Measurements from ENCODE around the gene IRAK1.
A peak's percentile ranks its signal among the peaks of the same experiment; 100 is the strongest.

IRAK1 gene

DNA sequence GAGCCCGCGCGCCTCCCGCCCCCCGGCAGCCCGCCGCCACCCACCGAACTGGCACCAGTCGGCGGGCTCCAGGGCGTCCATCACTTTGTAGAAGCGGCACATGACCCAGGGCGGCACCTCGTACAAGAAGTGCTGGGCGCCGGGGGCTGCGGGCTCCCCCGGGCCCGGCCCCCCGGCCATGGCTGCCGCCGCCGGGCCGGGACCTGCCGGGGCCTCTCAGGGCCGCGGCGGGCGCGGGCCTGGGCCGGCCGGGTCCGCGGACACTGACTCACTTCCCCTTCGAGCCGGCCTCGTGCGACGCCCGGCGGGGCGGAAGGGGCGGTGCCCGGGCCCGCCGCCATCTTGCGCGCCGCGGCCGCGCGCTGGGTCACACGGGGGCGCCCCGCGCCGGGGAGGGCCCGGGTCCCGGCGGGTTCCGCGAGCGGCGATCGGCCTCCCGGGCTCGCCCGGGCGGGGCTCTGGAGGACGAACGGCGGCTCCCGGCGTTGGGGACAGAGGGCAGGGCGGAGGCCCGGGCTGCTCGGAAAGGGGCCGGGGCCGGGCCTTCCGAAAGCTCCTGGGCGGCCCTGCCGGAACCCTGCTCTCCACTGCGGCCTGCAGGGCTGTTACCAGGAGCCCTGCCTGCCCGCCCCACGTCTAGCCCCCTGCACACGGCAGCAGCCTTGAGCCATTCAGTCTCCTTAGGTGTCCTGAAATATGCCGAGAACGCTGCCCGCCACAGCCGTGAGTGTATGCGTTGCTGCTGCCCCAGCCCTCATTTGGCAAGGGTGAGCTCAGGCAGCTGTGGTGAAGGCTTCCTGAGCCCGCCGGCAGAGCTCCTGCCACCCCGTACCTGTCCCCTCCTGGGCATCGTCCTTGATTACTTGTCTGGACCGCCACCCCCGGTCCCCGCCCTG is at the start of gene IRAK1:
Gene IRAK1, minus strand, starts transcription at position 270 of the 896 bp plus-strand sequence. Its CDS starts 90 bp downstream, at position 180.
- DNase-seq (ENCODE audit: extremely low spot score, insufficient read length, low read depth) (no peak), FAIRE-seq (peak; percentile 59)

DNA sequence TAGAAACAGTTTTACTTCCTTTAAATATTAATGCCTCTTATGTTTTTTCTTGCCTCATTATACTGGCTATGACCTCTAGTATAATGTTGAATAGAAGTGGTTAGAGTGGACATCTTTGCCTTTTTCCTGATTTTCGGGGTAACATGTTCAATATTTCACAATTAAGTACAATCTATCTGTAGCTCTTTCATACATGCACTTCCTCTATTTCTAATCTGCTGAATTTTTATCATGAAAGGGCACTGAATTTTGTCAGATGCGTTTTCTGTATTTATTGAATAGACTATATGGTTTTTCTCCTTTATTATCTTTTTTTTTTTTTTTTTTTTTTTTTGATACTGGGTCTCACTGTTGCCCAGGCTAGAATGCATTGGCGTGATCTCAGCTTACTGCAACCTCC is 48.9 kb upstream of the IRAK1 start:
- no peak for FAIRE-seq

DNA sequence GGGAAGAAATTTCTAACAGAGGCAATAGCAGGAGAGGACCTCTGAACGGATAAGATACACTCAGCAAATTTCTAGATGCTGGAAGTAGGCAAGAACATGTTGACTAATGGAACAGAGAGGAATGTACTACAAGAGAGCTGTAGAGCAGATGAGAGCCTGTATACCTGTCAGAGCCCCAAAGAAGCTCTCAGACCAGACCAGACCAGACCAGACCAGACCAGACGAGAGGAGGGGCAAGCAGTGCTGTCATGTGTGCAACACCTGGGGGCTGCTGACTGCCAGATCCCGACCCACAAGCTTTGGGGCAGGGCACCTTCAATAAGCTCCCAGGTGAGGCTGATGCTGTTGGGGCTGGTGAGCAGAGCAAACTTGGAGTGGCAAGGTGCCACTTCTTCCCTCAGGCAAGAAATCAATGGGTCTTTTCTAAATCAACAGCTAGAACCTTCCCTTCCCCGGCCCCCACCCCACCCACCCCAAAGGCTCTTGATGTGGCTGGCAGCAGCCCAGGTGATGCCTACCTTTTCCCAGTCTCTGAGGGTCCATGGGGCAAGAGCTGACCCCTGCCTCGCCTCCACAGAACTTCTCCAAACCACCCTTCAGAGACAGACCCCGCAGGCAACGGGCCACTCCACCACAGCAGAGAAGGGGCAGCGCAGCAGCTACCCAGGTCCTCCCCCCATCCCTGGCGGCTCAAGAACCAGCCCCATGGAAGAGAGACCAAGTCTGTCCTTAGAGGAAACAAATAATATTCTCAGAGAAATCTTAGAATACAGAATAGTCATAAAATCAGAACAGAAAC is 45.1 kb upstream of the IRAK1 start:
- DNase-seq (ENCODE audit: extremely low spot score, insufficient read length, low read depth) (no peak), FAIRE-seq (no peak)

More for the DNA sequence above, 48.9 kb upstream of the IRAK1 start:
- DNase-seq (ENCODE audit: extremely low spot score, insufficient read length, low read depth): no peak

DNA sequence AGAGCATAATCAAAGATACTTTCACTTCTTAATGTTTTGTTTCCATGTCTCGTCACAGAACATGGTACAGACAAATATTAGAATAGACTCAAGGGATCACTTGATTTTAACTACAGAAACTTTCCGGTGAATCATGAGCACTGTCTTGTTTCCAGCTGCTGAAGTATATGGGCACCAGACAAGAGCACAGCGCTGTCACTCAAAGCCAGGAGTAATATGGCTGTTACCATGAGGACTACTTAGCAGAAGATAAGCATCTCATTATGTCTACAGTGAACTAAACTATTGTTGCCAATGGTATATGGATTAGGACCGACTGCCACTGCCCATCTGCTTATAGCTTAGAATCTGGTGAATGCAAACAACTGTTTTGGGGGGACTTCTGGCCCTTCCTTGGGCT is 43.5 kb upstream of the IRAK1 start:
- FAIRE-seq (no peak), DNase-seq (ENCODE audit: extremely low spot score, insufficient read length, low read depth) (no peak)

DNA sequence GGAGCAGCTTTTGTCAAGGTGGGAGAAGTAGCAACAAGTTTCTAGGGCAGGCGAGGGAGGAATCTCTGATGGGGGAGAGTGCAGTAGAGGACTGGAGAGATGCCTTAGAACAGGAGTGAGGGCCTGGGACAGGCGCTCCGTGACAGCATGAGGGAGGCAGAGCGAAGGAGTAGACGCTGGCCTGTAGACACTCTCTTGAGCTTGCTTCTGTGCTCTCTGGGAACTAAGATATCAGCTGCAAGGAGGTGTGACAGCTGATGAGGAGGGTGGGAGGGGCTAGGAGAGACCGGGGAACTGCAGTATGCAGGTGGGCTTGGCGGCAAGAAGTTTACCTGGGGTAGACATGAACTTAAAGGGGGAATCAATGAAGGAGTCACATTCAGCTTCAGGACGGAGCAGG is 42.1 kb upstream of the IRAK1 start:
- DNase-seq (ENCODE audit: extremely low spot score, insufficient read length, low read depth): no peak
- FAIRE-seq: no peak

DNA sequence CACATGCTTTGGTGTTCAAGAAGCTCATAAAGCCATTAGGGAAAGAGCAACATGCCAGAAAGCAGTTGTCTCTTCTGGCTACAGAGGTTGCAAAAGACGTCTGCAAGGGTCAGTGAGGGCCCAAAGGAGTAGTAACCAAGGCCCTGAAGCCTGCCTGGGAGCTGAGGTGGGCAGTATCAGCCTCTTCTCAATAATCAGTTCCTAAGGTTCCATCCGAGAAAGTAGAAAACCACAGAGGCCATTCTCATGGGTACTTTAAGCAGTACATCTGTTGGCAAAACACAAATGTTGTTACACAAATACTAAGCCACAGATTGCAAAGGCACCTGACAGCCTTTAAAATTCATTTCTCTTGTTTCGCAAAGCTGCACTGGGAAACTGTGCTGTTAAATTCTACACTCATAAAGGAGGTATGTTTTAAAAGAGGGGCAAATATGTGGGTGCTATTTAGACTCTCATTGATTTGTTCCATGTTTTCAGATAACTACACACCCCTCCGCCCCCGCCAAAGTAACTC is 40.1 kb upstream of the IRAK1 start:
- FAIRE-seq (peak; percentile 21), DNase-seq (ENCODE audit: extremely low spot score, insufficient read length, low read depth) (no peak)

DNA sequence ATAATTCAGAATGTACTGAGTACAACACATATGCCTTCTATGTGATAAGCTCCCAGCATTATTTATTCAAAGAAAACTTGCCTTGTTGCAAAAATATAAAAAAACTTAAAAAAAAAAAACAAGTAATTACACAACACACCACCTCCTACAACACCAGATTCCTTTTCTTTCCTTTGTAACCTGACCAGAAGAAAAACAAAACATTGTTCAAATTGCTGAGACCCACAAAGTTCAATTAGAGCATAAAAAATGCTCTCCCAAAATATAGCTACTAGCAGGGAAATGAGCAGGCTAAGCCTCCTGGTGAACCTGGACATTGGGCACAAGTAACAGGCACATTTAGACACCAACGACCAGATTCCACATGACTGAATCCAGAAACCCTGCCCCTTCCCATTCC is 39.5 kb upstream of the IRAK1 start:
- FAIRE-seq (peak; percentile 36), DNase-seq (ENCODE audit: extremely low spot score, insufficient read length, low read depth) (no peak)

DNA sequence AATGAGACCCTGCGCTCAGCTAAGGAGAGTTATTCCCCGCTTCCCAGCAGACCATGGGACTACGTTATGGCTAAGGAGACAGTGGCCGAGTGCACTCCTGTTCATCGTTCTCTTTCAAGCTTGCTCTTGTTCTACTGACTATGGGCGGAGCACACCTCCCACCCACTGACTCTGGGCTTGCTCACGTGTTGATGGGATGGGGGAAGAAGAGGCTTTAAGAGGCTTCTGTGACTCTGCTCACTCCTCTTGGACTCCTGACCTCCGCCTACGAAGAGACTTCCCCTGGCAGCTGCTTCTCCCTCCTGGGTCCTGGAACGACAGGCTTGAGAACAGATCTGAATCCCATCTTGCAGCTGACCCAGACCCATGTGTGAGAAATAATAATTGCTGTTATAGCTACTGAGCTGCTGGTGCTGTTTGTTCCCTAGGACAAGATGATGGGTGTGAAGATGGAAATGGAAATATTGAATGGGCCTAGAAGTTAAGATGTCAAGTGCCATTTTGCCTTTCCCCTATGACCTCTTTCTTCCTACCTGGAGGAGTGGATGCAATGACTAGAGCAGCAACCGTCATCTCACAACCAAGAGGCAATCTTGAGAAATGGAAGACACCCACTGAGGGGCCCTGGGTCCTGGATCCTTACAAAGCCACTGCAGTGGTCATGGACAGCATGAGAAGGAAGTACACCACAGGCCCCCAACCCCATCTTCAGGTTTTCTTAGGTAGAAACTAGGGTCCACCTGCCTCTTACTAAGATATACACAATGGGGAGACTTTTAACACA is 38.7 kb upstream of the IRAK1 start:
- DNase-seq (ENCODE audit: extremely low spot score, insufficient read length, low read depth) (no peak), FAIRE-seq (no peak)

DNA sequence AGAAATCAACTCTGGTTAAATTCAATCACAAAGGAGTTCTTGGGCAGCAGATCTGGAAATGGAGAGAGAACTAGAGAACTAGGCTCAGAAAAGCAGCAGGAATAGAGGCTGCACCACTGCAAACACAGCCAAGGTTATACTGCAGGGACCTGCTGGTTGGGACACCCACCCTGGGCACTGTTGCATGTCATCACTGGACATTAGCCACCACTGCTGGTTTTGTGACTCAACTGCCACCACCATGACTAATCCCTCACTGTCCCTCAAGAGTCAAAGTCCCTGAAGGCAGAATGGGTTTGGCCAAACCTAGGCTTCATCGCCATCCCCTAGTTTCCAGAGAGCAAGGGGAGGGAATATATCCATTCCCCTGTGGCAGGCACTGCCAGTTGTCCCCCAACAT is 38.1 kb upstream of the IRAK1 start:
- DNase-seq (ENCODE audit: extremely low spot score, insufficient read length, low read depth) (no peak), FAIRE-seq (no peak)

DNA sequence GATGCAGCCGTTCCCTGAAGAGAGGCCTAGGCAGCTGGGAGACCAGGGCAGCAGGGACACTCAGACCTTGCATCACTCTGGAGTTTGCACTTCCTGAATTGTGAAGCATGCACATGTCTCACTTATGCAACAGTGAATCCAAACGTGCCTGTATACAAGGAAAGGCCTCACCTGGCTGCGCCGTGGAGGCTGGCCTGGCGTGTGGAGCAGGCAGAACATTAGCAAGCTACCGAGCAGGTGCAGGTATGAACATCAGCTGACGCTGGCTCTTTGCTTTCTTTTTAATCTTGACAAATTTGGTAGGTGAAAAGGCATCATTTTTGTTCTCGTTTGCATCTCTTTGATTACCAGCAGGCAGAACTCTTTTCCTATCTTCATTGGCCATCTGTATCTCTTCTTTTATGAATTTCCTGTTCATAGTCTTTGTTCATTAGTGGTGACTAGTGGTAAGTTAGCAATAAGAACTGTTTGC is 37.1 kb upstream of the IRAK1 start:
- FAIRE-seq (no peak), DNase-seq (ENCODE audit: extremely low spot score, insufficient read length, low read depth) (no peak)

DNA sequence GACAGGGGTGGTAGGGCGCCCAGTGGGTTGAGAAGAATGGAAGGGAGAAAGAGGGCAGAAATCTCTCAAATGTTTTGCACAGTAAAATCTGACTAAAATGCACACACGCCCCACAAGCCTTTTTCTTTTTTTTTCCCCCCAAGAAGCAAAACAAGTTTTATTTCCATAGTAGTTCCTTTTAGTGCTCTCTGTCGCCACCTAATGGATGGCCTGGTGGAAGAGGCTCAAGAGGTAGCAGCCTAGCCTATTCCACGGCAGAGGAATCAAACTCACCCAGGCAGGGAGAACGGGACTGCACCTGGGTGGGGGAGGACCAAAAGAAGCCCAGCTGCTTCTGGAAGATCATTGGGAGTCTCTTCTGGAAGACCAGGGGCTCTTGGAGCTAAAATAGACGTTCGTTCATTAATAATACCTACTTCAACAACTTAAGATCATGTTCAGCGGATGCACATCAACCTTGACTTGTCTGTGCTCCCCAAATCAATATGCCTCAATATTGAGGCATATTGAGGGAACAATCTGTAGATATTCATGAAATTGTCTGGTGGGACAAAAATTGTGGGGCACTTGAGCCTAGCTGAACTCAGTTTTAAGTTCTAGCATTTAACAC is 31.6 kb upstream of the IRAK1 start:
- FAIRE-seq (peak; percentile 64), DNase-seq (ENCODE audit: extremely low spot score, insufficient read length, low read depth) (no peak)

DNA sequence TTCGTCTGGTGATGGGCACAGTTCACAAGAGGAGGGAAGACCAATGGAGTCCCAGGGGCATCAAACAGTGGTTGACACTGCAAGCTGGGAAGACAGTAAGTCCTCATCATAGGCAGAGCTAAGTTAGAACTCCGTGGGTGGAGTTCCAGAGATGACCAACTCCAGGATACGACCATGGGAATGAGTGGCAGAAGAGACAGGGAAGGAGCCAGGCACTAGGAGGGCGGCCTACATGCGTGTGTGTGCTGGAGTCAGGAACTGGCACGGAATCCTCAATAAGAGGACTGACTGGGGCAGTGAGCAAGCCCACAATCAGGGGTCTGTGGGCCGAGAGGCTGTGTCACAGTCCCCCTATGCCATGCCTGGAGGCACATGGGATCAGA is 30.4 kb upstream of the IRAK1 start:
- no peak for FAIRE-seq
- no peak for DNase-seq (ENCODE audit: extremely low spot score, insufficient read length, low read depth)

DNA sequence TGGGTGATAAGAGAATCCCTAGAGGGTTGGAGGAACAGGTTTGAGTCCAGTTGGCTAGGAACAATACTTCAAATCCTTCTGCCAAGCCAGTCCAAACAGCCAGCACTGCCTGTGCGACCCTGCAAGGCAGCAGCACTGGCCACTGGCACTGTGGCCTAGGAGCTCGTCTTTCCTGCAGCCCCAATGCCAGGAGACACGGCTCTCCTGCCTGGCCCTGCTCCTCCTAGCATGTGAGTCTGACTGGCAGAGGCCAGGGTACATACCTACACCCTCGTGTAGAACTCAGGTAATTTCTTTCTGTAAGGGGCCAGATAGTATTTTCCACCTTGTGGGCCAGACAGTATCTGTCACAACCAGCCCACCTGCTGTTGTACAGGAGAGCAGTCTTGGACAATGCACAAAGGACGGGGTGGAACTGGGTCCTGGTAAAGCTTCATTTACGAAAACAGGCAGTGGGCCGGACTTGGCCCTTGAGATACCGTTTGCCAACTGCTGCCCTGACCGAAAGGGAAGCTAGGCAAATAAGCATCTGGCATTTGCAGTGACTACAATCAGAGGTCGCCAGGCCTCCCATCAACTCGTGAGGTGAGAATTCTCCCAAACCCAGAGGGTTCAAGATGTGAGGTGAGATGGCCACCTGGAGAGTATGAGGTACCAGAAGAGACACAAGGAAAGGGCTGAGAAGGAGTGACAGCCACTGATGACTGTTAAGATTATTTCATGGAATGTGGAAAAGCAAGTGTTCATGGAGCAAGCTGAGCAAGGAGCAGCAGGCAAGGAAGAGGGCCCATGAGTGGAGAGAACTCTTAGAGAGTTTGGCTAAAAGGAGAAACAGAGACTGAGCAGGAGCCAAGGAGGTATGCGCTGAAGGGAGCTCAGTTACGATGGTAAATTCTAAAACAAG is 29.8 kb upstream of the IRAK1 start:
- DNase-seq (ENCODE audit: extremely low spot score, insufficient read length, low read depth) (no peak), FAIRE-seq (no peak)

DNA sequence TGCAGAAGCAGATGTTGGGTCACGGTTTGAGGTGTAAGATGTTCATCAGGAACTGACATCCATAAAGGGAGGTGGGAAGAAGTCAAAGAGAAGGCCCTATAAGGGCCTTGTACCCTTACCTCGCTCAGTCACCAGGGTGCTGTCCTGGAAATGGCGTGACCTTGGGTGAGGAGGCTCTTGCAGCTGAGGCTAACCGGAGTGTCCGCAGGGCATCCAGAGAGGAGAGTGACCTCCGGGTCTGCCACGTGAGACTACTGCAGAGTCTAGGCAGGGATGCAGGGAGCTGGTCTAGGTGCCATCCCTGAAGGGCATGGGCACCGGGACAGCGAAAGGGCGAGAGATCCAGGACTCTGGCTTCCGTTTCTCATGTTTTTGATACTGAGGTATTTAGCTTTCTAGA is 28.7 kb upstream of the IRAK1 start:
- FAIRE-seq (no peak), DNase-seq (ENCODE audit: extremely low spot score, insufficient read length, low read depth) (no peak)

DNA sequence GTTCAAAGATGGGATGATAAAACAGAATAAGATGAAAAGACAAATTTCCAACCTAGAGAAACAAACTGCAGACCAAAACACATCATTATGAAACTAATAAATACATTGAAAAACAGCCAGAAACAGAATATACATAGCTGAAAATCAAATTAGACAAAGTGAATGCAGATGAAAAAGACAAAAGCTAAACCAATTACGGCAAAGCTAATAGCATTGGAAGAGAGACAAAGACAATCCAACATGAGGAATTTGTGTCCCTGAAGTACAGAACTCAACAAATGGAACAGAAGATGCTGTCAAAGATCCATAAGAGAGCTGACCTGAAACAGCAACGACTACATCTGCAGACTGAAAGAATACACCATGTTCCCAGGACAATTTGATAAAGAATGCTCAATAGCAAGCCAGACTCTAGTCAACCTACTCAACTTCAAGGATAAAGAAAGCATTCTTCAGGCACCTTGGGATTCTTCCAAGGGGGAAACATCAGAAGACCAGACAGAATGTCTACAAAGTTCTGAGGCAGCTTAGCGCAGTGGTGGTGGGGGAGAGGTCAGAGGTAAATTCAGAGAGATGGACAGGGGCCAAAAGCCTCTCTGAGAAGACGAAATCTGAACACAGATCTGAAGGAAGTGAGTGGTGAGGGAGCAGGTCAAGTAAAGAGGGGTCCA is 27.4 kb upstream of the IRAK1 start:
- DNase-seq (ENCODE audit: extremely low spot score, insufficient read length, low read depth): no peak

DNA sequence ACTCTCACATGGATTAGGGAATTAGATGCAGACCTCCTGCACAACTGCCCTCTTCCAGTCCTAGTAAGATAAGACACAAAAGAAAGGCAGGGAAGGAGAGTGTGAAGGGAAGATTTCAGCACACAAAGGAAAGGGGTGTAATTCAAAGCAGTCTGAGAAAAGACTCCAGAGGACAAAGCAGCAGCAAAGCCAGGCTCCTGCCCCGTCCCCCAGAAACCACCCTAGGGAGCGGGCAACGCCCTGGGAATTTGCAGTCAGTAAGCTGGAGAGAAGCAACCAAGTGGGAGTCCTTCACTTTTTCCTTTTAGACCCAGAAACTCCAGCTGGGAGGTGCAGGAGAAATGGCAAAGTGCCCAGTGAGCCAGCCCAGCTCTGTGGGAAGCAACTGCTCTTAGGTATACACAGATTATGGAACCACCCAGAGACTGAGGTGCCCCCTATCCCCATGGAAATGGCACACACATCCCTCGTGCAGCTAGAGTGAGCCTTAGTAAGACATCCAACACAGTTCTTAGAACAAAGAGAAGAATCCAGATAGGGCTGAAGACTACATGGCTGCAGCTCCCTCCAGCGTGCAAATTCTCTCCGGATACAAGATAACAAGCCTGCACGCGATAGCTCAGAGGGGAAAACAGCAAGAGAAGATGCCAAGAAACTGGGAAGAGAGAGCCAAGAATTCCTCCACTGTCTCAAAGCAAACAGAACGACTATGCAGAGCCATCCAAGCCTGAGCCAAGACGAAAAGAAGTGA is 26.5 kb upstream of the IRAK1 start:
- no peak for DNase-seq (ENCODE audit: extremely low spot score, insufficient read length, low read depth)

More for the DNA sequence above, 27.4 kb upstream of the IRAK1 start:
- FAIRE-seq: no peak

DNA sequence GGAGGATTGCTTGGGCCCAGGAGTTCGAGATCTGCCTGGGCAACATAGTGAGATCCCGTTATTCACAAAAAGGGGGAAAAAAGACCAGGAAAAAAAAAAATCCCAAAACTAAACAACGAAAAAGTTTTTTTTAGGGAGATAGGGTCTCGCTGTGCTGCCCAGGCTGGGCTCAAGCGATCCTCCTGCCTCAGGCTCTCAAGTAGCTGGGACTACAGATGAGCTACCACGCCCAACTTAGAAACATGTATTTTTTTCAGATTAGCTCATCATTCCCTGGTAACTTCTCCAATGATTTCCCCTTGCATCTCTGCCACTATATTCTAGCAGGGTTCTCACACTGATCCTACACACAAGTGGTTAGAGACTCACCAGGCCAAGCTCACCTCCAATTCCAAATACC is 24.4 kb upstream of the IRAK1 start:
- DNase-seq (ENCODE audit: extremely low spot score, insufficient read length, low read depth) (no peak), FAIRE-seq (no peak)

More for the DNA sequence above, 26.5 kb upstream of the IRAK1 start:
- FAIRE-seq: no peak
